H9 (cell line): ENCODE data around the gene TBC1D22A. TPM values are rescaled to one million over a fixed set of nuclear protein-coding genes. Genes with fewer than 3 reads are reported as not detected.

Experiments
- DNase-seq: peaks from one replicate; pipeline ENCODE4 v3.0.0-alpha.2; 2017
- H2AFZ ChIP-seq: one replicate; pipeline ENCODE4 v1.6.1; 2013; ENCODE audit warnings: mild to moderate bottlenecking, low read length, control low read depth, moderate library complexity
- H2AK5ac ChIP-seq: 2 replicates; pipeline ENCODE4 v1.6.1; 2013; ENCODE audit warnings: low read length, control low read depth, mixed read lengths; ENCODE audit not compliant: insufficient read length
- H2BK120ac ChIP-seq: one replicate; pipeline ENCODE4 v1.6.1; 2013; ENCODE audit warnings: low read depth, mild to moderate bottlenecking, low read length, control low read depth, inconsistent platforms; ENCODE audit not compliant: poor library complexity, severe bottlenecking
- H2BK12ac ChIP-seq: 2 replicates; pipeline ENCODE4 v1.6.1; 2013; ENCODE audit warnings: low read length, control low read depth, mixed read lengths, low read depth; ENCODE audit not compliant: insufficient read length
- H2BK15ac ChIP-seq: 2 replicates; pipeline ENCODE4 v1.6.1; 2013; ENCODE audit warnings: low read depth, low read length, control low read depth
- H2BK20ac ChIP-seq: one replicate; pipeline ENCODE4 v1.6.1; 2013; ENCODE audit warnings: low read depth, mild to moderate bottlenecking, low read length, control low read depth, inconsistent platforms; ENCODE audit not compliant: poor library complexity, severe bottlenecking
- H2BK5ac ChIP-seq: 2 replicates; pipeline ENCODE4 v1.6.1; 2013; ENCODE audit warnings: low read length, control low read depth, mixed read lengths; ENCODE audit not compliant: insufficient read length
- H3K14ac ChIP-seq: 2 replicates; pipeline ENCODE4 v1.6.1; 2013; ENCODE audit warnings: low read length, control low read depth; ENCODE audit not compliant: insufficient read depth
- H3K18ac ChIP-seq: 2 replicates; pipeline ENCODE4 v1.6.1; 2013; ENCODE audit warnings: low read depth, mild to moderate bottlenecking, mixed read lengths, low read length, control low read depth; ENCODE audit not compliant: insufficient read length
- H3K23ac ChIP-seq: 2 replicates; pipeline ENCODE4 v1.6.1; 2013; ENCODE audit warnings: low read length, control low read depth, mixed read lengths, low read depth; ENCODE audit not compliant: insufficient read length
- H3K23me2 ChIP-seq: 2 replicates; pipeline ENCODE4 v1.6.1; 2013; ENCODE audit warnings: low read depth, mild to moderate bottlenecking, mixed read lengths, low read length, control low read depth; ENCODE audit not compliant: insufficient read length, poor library complexity, severe bottlenecking
- H3K27ac ChIP-seq: 2 replicates; pipeline ENCODE4 v1.5.1; 2013; ENCODE audit warnings: low read length, control low read depth, mixed read lengths, low read depth; ENCODE audit not compliant: insufficient read length
- H3K27me3 ChIP-seq: 2 replicates; pipeline ENCODE4 v1.6.1; 2013; ENCODE audit warnings: low read length, control low read depth, inconsistent platforms; ENCODE audit not compliant: insufficient read depth
- H3K4ac ChIP-seq: 2 replicates; pipeline ENCODE4 v1.6.1; 2013; ENCODE audit warnings: low read depth, mild to moderate bottlenecking, control low read depth, inconsistent platforms, low read length, moderate library complexity
- H3K4me1 ChIP-seq: 2 replicates; pipeline ENCODE4 v1.6.1; 2013; ENCODE audit warnings: low read length, control low read depth, inconsistent platforms; ENCODE audit not compliant: insufficient read depth
- H3K4me2 ChIP-seq: 2 replicates; pipeline ENCODE4 v1.6.1; 2013; ENCODE audit warnings: low read length, control low read depth, mixed read lengths; ENCODE audit not compliant: insufficient read length, insufficient read depth
- H3K56ac ChIP-seq: 2 replicates; pipeline ENCODE4 v1.6.1; 2013; ENCODE audit warnings: low read depth, mild to moderate bottlenecking, mixed read lengths, low read length, control low read depth; ENCODE audit not compliant: insufficient read length
- H3K79me1 ChIP-seq: 2 replicates; pipeline ENCODE4 v1.6.1; 2013; ENCODE audit warnings: low read depth, mild to moderate bottlenecking, moderate library complexity, low read length, control low read depth, inconsistent platforms; ENCODE audit not compliant: insufficient read depth, poor library complexity, severe bottlenecking
- H3K79me2 ChIP-seq: 2 replicates; pipeline ENCODE4 v1.6.1; 2013; ENCODE audit warnings: low read length, control low read depth, inconsistent platforms; ENCODE audit not compliant: insufficient read depth
- H3K9ac ChIP-seq: 2 replicates; pipeline ENCODE4 v1.6.1; 2013; ENCODE audit warnings: low read length, control low read depth, mixed read lengths; ENCODE audit not compliant: insufficient read length; ENCODE audit errors: extremely low read depth
- H3K9me3 ChIP-seq: one replicate; pipeline ENCODE4 v1.6.1; 2013; ENCODE audit warnings: low read depth, low read length, inconsistent platforms; ENCODE audit not compliant: control insufficient read depth
- H3T11ph ChIP-seq: one replicate; pipeline ENCODE4 v1.6.1; 2013; ENCODE audit warnings: mild to moderate bottlenecking, low read length, control low read depth, inconsistent platforms
- H4K20me1 ChIP-seq: one replicate; pipeline ENCODE4 v1.6.1; 2013; ENCODE audit not compliant: control insufficient read depth, insufficient read length, insufficient read depth
- H4K5ac ChIP-seq: 2 replicates; pipeline ENCODE4 v1.6.1; 2013; ENCODE audit warnings: low read depth, mild to moderate bottlenecking, mixed read lengths, low read length, control low read depth; ENCODE audit not compliant: insufficient read length
- H4K8ac ChIP-seq: replicated peaks from 2 replicates; pipeline ENCODE4 v1.6.1; 2013; ENCODE audit warnings: low read length, control low read depth, mixed read lengths, low read depth; ENCODE audit not compliant: insufficient read length
- H4K91ac ChIP-seq: 2 replicates; pipeline ENCODE4 v1.6.1; 2013; ENCODE audit warnings: low read depth, mild to moderate bottlenecking, moderate library complexity, mixed read lengths, low read length, control low read depth; ENCODE audit not compliant: insufficient read length
- H3K27ac Mint-ChIP-seq, 3 experiments: 2 replicates in 2 of 3; 3 replicates in 1 of 3; pipeline ENCODE4 v1.8.0; 2020 to 2021; ENCODE audit warnings: mixed read lengths in 3 of 3, mild to moderate bottlenecking in 1 of 3, moderate library complexity in 1 of 3
- H3K27me3 Mint-ChIP-seq: 2 replicates; pipeline ENCODE4 v1.8.0; 2021; ENCODE audit warnings: low read depth, mild to moderate bottlenecking, moderate library complexity, mixed read lengths
- H3K36me3 Mint-ChIP-seq, 3 experiments: 2 replicates in 2 of 3; 3 replicates in 1 of 3; pipeline ENCODE4 v1.8.0; 2020 to 2021; ENCODE audit warnings: low read depth in 3 of 3, mixed read lengths in 3 of 3; ENCODE audit not compliant: insufficient read depth in 1 of 3
- H3K4me1 Mint-ChIP-seq, 2 experiments: 2 replicates each; pipeline ENCODE4 v1.8.0; 2020; ENCODE audit warnings: mixed read lengths in 2 of 2
- H3K4me3 Mint-ChIP-seq, 2 experiments: 2 replicates in 1 of 2; 3 replicates in 1 of 2; pipeline ENCODE4 v1.8.0; 2020 to 2021; ENCODE audit warnings: mild to moderate bottlenecking in 2 of 2, mixed read lengths in 2 of 2, moderate library complexity in 1 of 2
- H3K9me3 Mint-ChIP-seq, 2 experiments: 2 replicates in 1 of 2; 3 replicates in 1 of 2; pipeline ENCODE4 v1.8.0; 2020; ENCODE audit warnings: mild to moderate bottlenecking in 2 of 2, mixed read lengths in 2 of 2, moderate library complexity in 1 of 2
- WGBS: extraction: QIAGEN DNeasy Blood & Tissue Kit; methylation state at CpG from one replicate; pipeline ENCODE4 v1.1.7; 2013; ENCODE audit warnings: missing lambda C conversion rate, low lambda C conversion rate, mixed read lengths; ENCODE audit not compliant: insufficient read length; ENCODE audit errors: extremely low coverage; 5-methylcytosine and 5-hydroxymethylcytosine counted together
- total RNA-seq: library from RNA; stranded (reverse); gene quantifications from 2 replicates; pipeline ENCODE4 v1.2.1, GENCODE V29; 2021
- TF ChIP-seq, protein P1 (sequence below): fragments of 200-600 bp; sonication (generic); conservative IDR thresholded peaks from 3 replicates; pipeline ENCODE4 v1.8.0; 2021; ENCODE audit warnings: antibody characterized with exemption, mild to moderate bottlenecking

TBC1D22A gene
- total RNA-seq, 1 experiment from 2014 or later = 20.8 TPM

DNA sequence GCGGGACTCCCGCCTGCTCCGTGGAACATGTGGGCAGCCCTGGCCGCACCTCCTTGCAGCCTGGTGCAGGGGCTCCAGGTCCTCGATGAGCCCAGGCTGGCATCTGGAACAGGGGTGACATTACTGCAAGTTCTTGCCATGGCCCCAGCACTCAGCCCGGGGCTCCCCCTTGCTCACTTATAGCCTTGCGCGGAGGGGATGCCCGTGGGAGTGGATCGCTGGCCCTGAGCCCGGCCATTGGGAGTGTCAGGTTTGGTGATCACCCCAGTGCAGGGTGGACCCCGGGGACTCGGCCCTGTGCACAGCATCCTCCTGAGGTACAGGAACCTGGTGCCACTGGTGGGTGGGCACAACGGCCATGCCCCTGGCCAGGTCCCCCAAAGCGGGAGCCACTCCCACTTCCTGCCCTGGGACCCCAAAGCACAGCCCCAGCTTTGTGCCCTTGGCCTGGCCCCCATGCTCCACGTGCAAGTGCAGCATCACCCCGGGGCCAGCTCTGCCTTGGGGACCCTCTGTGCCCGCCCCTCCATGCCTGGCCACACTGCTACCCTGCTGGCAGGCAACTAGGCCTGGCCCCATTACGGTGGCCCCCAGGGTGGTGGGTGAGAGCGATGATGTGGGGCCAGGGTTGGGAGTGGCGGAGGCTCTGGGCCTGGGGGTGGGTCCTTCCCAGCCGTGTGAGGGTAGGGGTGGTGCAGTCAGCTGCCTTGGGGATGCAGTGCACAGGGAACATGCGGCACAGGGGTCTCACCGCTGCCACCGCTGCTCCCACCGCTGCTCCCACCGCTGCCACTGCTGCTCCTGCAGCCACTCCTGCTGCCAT is 439.8 kb downstream of the TBC1D22A start:
- Histone ChIP-seq H3K4me1 (no peaks in the 10 kb centered on the region), H3T11ph (no peak overlapping the region), H3K79me2 (no peaks in the 10 kb centered on the region), H2BK5ac (no peak overlapping the region), H2AFZ (no peak overlapping the region), H4K8ac (no peak overlapping the region), H3K27ac (no peak overlapping the region), H3K9me3 (peaks cover 52% of the 10 kb centered on the region), H2BK15ac (no peak overlapping the region), H3K9ac (no peak overlapping the region), H3K23ac (no peak overlapping the region), H3K4me2 (no peak overlapping the region), H3K23me2 (no peaks in the 10 kb centered on the region), H3K4ac (no peak overlapping the region), H4K20me1 (no peaks in the 10 kb centered on the region), H2AK5ac (no peak overlapping the region), H2BK20ac (no peak overlapping the region), H3K18ac (no peak overlapping the region), H4K5ac (no peak overlapping the region), H3K14ac (no peak overlapping the region; the same call in 1 of the 2 replicates), H3K79me1 (no peaks in the 10 kb centered on the region), H3K56ac (no peak overlapping the region), H2BK120ac (no peak overlapping the region), H3K27me3 (no peaks in the 10 kb centered on the region), H2BK12ac (no peak overlapping the region), H4K91ac (no peak overlapping the region)
- DNase-seq = no peak
- Mint-ChIP-seq H3K4me3 (no peak overlapping the region), H3K27ac (no peak overlapping the region), H3K27me3 (peaks cover 3% of the 10 kb centered on the region), H3K36me3 (peaks cover 0 to 35% (median 19%) of the 10 kb centered on the region in 3 experiments; a peak in 5 of 7 replicates), H3K9me3 (peaks cover 14 to 91% of the 10 kb centered on the region in 2 experiments), H3K4me1 (no peaks in the 10 kb centered on the region)
- TF ChIP-seq, protein P1, sequence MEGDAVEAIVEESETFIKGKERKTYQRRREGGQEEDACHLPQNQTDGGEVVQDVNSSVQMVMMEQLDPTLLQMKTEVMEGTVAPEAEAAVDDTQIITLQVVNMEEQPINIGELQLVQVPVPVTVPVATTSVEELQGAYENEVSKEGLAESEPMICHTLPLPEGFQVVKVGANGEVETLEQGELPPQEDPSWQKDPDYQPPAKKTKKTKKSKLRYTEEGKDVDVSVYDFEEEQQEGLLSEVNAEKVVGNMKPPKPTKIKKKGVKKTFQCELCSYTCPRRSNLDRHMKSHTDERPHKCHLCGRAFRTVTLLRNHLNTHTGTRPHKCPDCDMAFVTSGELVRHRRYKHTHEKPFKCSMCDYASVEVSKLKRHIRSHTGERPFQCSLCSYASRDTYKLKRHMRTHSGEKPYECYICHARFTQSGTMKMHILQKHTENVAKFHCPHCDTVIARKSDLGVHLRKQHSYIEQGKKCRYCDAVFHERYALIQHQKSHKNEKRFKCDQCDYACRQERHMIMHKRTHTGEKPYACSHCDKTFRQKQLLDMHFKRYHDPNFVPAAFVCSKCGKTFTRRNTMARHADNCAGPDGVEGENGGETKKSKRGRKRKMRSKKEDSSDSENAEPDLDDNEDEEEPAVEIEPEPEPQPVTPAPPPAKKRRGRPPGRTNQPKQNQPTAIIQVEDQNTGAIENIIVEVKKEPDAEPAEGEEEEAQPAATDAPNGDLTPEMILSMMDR = no peak
- WGBS = no CpG with 5 or more reads among the region's 27 CpGs
